Measurements from ENCODE around the gene CMIP.

Gene CMIP

DNA sequence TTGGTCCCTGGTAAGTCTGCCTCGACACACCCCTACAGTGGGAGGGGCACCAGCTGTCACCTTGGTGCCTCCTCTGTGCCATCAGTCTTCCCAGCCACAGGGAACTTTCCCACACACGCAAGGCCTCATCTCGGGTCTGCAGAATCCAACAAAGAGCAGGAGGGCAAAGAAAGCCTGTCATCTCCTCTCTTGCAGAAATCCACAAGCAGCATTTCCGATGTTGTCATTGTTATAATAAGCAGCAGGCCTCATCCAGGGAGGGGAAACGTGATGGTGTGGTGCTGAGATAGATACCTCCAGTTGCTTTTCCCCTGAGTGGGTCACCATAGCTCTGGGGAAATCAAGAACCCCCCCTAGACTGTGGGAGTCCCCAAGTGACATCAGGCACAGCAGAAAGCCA lies 110.4 kb downstream of the CMIP start:
- no peak for DNase-seq

DNA sequence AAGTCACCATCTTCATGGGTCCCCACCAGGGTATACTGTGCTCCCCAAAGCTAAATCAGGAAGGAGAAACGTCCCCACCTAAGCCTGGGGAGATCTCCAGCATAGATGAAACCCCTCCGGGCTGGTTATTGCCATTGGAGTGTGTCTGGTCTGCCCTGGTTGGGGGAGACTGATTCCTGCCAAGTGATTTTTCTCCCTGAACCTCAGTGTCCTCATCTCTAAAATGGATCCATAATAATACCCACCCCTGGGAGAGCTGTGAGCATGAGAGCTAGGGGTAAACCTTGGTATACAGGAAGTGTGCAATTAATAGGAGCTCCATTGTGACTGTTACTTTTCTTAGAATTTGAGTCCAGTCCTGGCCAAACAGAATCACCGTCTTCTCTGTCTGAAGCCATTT lies 111.1 kb downstream of the CMIP start:
- DNase-seq, result no peak

DNA sequence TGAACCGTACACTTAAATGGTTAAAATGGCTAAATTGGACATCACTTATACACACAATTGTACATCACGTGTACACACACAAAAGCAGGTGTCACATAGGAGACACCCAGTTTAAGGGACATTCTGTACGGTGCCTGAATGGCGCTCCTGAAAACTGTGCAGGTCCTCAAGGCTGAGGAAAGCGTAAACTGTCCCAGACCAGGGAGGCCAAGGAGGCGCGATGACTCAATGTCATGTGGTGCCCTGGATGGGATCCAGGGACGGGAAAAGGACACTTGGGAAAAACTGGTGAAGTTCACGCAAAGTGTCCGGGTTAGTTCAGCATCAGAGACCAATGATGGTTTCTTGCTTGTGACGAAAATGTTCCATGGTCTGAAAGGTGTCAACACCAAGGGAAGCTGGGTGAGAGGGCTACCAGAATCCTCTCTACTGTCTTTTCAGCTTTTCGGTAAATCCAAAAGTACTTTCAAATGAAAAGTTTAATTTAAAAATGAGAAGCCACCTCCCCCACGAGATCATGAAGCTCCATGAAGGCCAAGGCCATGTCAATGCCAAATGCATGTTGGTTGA lies 112.2 kb downstream of the CMIP start:
- DNase-seq, result no peak

DNA sequence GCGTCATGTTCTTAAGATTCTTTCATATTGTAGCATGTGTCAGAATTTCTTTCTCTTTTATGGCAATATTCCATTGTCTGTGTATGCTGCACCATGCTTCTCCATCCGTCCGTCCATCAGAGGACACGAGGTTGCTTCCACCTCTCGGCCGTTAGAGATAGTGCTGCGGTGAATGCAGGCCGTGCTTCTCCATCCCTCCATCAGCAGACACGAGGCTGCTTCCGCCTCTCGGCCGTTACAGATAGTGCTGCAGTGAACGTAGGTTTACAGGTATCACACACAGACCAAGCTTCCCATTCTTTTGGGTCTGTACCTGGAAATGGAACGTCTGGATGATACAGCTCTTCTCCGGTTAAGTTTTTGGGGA lies 113.5 kb downstream of the CMIP start:
- no peak for DNase-seq

DNA sequence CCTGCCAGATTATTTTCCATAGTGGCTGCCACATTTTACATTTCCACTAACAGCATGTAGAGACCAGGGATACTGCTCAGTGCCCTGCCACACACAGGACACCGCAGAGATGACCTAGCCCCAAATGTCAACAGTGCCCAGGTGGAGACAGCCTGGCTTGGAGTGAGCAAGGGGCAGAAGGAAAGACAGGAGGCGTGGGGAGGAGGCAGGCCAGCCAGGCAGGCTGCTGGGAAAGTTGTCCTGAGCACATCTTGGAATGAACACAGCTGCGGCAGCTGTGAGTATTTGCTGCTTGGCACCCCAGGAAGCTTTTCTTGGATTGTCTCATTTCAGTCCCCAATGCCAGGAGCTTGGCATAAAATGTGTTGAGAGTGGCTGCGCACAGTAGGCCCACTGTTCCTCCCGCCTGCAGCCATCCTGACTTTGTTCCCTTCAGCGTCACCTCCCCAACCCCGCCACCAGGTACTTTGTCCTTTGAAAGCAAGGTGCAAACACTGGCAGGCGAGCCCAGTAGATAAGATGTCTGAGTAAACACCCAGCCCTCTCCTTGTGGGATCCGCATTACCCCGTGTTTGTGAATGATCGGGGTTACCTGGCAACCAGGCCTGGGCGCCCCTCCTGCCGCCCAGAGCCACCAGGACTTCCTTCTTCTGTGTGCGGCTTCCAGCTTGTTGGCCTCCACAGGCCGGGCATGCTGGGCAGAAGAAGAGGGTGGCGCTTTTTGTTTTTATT lies 114.0 kb downstream of the CMIP start:
- DNase-seq, result no peak

DNA sequence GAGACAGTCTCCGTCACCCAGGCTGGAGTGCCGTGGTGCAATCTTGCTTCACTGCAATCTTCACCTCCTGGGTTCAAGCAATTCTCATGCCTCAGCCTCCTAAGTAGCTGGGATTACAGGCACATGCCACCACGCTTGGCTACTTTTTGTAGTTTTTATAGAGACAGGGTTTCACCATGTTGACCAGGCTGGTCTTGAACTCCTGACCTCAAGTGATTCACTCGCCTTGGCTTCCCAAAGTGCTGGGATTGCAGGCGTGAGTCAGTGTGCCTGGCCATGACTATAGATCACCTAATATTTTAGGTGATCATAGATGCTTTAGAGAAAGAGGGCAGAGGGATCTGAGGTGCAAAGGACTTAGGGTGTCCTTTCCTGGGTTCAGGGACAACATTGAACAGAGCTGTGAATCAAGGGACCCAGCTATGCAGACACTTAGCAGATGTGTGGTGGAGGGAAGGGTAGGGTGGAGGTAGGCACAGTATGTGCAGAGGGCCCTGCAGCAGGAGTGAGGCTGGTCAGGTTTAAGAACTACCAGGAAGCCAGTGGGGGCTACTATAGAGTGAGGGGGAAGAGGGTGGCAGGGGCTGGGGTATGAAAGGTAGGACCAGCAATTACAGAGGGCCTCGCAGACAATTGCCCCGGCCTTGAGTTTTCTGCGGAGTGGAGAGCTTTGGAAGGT lies 116.5 kb downstream of the CMIP start:
- no peak for DNase-seq

DNA sequence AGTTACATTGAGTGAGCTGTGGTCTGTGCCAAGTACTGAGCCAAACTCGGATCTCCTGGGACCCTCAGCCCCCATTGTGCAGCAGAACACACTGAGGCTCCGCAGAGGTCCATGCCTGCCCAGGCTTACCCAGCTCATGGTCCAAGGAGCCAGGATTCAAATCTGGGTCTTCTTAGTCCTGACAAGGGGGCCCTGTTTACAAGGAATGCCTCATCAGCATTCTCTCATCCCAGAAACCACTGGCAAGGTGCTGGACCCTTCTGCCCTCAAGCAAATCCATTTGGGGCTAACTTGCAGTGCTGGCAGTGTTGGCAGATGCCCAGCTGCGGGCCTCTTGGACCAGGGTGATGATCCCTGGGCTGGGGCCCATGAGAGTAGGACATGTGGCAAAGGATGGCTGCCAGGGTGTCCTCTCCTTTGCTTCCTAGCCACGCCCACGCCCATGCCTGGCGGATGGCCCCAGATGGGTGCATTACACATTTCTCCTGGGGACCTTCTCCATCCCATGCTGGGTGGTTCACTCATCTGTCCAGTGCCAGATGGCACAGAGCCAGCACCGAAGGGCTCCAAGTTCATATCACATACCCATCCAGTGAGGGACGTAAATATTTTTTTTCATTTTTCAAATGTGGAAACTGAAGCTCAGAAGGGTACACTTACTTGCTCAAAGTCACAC lies 117.7 kb downstream of the CMIP start:
- DNase-seq, result peak; percentile 36

DNA sequence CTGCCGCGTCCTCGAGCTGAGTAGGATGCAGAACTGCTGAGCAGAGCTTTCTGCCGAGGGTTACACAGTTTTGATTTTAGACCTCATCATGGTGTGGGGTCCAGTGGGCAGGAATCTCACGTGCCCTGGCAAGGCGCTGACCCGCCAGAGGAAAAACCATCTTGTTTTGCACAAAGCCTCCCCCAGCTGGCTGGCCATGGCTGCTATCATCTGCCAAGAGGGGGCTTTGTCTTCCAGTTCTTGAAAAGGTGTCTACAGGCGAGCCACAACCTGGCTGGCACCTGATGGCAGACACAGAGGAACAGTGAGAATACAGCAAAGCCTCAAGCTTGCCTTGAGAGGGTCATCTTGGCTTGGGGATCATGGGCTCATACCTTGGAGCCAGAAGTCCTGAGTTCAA lies 118.3 kb downstream of the CMIP start:
- DNase-seq, result no peak

DNA sequence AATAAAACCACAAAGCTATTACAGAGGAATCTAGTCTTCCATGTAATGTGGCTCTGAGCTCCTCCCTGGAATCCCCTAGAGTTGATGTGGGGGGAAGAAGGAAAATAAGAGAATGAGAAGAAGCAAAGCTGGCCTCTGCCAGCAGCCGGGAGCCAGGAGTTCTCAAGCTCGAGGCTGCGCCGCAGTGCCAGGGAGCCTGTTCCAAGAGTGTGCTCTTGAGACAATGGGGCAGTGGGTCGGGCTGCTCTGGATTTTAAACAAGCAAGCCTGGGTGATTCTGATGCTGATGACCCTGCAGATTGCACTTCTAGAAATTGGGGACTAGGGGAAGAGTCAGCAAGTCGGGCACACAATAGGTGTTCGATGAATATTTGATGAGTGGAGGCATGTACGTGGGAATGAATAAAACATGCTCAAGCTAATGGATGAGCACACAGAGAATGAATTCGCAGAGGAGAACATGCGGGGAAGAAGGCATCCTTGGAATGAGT lies 119.9 kb downstream of the CMIP start:
- no peak for DNase-seq

DNA sequence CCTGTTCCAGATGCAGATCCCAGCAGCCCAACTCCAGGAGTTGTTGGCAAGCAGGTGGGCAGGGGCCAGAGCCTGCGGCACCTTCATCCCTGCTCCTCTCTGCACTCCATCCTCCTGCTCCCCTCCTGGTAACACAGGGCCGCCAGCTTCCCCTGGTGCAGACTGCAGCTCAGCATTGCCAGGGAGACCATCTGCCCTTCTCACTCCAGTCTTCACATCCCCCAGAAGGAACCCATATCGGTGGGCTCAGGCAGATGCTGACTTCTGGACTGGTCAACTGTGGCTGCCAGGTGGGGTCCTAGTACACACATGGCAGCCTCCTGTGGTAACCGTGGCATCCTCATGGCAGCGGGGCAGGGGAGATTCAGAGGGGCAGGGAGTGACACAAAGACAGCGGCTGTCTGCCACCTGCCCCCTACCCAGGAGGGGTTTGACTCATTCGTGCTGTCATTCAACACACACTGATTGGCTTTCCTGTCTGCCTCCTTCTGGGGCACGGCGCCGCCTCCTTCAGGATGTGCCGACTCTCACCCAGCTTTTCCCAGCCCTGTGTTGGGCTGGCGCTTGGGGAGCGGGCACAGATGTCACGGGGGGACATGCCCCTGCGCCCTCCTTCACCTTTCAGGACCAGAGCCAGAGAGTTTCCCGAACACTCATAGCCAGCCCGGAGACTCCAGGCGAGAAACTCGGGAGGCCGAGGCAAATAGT lies 120.9 kb downstream of the CMIP start:
- peak; percentile 27 for DNase-seq

DNA sequence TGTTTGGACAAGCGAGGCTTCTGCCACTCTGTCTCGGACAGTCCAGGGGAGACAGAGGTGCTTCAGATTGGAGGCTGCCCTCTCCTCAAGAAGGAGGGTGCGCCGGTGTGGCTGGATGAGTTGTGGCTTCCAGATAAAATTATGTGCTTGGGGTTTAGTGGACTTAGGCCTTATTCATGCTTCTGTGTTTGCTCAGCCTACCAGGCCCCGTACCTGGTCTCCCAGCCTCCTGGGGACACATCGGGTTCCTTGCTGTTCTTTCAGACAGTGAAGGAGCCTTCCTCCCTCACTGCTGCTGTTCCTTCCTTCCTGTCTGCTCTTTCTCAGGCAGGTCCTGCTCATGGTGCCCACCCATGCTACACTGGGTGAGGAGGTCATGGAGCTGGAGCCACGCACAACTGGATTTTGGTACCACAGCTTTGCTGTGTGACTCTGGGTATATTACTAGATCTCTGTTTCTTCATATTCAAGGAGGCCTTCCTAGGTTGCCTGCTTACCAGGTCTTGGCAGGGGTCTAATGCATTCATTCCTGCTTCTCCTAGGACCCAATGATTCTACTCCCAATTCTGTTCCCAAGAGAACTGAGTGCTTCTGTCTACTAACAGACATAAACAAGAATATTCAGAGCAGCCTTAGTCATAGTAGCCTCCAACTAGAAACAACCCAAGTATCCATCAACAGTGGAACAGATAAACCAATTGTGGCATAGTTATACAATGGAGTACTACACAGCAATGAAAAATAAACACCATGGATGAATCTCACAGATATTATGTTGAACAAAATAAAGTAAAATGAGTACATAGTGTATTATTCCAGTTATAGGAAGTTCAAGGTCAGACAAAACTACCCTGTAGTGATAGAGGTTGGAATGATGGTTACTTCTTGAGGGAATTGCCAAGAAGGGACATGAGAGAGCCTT lies 121.7 kb downstream of the CMIP start:
- DNase-seq, result no peak

DNA sequence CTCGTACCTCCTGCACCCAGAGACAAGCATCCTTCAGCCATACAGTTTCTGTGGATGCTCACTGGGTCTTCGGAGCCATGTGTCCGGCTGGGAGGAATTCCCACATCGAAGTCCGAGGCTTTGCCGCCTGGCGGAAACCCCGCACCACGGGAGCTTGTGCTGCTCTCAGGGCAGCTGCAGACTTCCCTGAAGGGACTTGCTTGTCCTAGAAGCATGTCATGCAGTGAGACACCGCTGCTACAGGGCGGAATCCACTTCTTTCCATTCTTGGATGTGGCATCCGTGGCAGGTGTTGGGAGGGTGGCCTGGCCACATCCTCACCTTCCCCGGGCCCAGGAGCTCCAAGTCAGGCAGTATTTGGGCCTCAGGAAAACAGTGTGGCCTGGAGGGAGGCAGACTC lies 122.5 kb downstream of the CMIP start:
- no peak for DNase-seq

DNA sequence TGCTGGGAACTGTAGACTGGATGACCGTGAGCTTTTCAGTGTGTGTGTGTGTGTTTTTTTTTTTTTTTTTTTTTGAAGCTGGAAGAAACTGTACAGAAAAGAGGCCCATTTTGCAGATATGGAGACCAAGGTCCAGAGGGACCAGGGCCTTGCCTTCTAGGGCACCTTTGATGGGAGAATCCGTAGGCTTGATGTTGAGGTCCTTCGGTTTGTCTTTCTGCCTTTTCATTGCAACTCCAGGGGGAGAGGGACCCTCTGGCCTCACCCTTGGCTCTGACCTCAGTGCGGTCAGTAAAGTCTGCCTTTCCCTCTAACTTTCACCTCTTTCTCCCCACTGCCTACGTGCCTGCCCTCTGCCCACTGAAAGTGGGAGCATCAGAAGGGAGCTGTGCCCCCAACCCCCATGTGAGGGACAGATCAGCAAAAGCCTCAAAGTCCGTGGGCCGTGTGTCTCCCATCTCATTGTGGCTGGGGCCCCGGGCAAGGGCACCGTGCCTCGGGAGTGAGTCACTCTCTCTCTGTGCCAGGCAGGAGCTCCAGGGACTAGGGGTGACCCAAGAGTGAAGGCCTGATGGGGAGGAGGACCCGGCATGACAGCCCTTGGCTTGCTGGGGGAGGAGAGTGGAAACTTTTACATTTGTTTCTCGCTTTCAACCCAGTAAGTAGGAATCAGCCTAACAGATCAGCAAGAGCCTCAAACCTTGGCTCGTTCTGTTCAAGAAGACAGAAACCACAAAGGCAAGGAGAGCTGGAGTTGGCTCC lies 123.6 kb downstream of the CMIP start:
- DNase-seq, result no peak

DNA sequence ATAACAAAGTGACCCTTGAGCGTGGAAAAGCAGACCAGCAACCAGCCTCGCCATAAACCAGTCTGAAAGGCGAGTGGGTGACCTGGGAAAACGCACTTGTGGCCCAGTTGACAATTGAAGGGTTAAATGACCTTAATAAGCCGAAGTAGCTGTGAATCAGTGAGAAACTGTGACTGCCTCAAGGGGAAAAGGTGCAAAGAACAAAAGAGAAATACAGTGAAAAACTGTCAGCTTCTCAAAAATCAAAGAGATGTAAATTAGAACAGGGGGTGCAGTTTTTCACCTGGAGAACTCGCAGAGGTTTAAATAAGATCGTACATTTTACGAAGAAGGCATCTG lies 124.1 kb downstream of the CMIP start:
- DNase-seq, result no peak

DNA sequence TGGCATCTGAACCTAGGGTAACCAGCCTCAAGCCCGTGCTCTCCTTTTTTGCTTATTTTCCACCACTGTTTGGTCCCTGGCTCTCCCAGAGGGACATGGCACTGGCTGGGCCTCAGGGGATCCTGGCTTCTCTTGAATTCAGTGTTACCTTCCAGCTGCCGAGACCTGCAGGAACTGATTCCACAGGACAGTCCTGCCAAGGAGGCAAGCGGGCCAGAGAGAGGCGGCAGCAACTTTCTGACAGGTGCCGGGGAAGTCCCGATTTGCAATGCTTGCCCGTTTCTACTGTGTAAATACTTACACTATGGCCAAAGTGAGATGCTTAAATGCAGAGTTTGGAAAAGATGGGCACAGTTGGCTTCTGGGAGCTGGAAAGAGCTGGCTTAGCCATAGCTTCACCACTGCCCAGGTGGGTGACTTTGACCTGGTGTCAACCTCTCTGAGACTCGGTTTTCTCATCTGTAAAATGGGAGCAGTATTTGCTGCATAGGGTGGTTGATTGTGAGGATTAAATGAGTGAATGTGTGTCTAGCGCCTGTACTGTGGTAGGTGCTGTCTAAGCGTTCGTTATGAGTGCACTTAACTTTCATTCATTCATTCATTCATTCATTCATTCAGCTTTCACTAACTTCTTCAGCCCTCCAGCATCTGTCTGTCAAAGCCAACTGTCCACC lies 124.9 kb downstream of the CMIP start:
- DNase-seq, result no peak

DNA sequence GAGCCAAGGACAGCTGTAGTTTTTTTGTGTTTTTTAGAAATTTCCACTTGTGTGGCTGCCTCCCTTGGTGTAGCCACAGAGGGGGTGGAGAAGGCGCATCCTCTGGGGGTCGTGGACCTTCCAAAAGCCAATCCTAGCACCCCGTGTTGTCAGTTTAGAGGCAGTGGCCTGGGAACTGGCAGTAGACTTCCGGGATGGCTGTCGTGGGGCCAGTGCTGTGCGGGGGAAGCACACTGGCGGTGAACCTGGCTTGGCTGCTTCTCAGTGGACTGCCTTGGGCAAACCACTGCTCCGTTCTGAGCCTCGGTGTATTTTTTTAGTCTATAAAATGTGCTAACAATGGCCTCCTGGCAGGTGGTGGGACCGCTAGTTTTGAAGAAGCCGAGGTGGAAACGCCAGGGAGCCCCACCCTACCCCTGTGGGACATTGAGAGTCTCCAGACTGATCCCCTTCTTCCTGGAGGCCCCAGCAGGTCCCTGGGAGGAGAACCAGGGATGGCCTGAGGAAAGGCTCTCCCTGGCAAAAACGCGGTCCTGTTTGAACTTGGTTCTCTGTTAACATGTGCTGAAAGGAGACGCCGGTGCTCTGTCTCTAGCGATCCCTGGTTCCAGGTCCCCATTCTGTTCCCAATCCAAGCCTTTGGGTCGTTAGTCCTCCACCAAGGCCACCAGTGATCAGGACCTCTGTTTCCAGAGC lies 125.7 kb downstream of the CMIP start:
- DNase-seq, result no peak

DNA sequence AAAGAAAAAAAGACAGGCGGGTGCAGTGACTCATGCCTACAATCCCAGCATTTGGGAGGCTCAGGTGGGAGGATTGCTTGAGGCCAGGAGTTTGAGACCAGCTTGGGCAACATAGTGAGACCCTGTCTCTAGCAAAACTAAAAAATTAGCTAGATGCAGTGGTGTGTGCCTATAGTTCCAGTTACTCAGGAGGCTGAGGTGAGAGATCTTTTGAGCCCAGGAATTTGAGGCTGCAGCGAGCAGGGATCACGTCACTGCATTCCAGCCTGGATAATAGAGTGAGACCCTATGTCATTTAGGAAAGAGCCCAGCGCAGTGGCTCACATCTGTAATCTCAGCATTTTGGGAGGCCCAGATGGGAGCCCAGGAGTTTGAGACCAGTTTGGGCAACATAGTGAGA lies 126.6 kb downstream of the CMIP start:
- DNase-seq, result no peak

DNA sequence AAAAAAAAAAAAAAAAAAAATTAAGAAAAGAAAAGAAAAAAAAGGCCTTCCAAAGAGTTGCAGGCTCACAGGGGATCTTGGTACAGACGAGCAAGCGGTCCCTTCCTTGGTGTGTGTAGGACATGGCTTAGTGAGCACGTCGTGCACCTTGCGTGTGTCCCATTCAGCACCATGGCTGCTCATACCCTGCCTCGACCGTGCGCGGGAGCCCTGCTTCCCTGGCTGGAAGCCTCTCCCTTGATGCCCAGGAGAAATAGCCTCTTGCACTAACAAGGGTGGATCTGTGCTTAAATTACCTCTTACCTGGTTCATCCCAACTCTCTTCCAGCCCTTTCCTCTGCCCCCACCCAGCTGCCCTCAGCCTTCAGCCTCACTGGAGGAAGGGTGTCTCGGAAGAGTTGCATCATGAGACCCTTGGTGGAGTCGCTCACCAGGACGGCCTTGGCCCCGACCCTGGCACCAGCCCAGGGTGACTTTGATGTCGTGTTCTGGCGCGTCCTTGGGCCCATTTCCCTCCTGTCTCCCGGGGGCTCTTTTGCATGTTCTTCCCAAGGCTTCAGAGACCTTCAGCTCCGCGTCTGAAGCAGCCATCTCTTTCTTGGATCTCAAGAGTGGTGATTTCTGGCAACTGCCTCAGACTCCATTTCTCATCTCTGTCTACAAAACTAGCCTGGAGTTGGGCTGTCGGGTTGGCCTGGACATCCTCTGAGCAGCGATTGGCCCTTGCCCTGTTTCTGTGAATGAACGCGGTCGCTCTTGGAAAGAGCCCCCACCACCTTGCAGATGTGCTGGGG lies 127.2 kb downstream of the CMIP start:
- DNase-seq, result no peak

All from NCI-H446 treated with DMSO at 0.1 percent for 48 hours (cell line).